Jurkat, Clone E6-1 (cell line): ENCODE data around the gene KLHDC10.
A peak's percentile ranks its signal among the peaks of the same experiment; 100 is the strongest.
"Not testable (repeated sequence)": the region's sequence is repeated elsewhere in the genome, so short reads cannot be mapped to it uniquely, and the experiment has no call there.

Experiments used
- DNase-seq: peaks from one replicate; pipeline ENCODE4 v3.0.0-alpha.2; 2011; ENCODE audit warnings: low read depth, low spot score
- H3K4me3 ChIP-seq: 2 replicates; pipeline ENCODE4 v1.5.1; 2011; ENCODE audit warnings: mild to moderate bottlenecking, low read length, control low read depth, moderate library complexity

The KLHDC10 gene

GRCh38 chr7:130135208-130136205 is 65.2 kb downstream of the KLHDC10 start:
- no peak overlapping the region for H3K4me3 ChIP-seq
- no peak for DNase-seq

GRCh38 chr7:130136579-130137167 is 66.3 kb downstream of the KLHDC10 start:
- H3K4me3 ChIP-seq, result no peak overlapping the region
- peak; percentile 42 for DNase-seq

- H3K4me3 ChIP-seq, result no peak overlapping the region
- no peak for DNase-seq
Measured at GRCh38 chr7:130137207-130137606, 66.9 kb downstream of the KLHDC10 start.

- no peak for DNase-seq
- H3K4me3 ChIP-seq, result no peak overlapping the region
Measured at GRCh38 chr7:130139193-130139960, 69.0 kb downstream of the KLHDC10 start.

- DNase-seq, result no peak
- H3K4me3 ChIP-seq, result no peak overlapping the region
Measured at GRCh38 chr7:130140551-130141160, 70.3 kb downstream of the KLHDC10 start.

GRCh38 chr7:130141161-130141883 is 71.0 kb downstream of the KLHDC10 start:
- no peak for DNase-seq
- no peak overlapping the region for H3K4me3 ChIP-seq

- no peak overlapping the region for H3K4me3 ChIP-seq
- no peak for DNase-seq
Measured at GRCh38 chr7:130141884-130142653, 71.7 kb downstream of the KLHDC10 start.

- DNase-seq, result no peak
- H3K4me3 ChIP-seq, result no peak overlapping the region
Measured at GRCh38 chr7:130142654-130143333, 72.5 kb downstream of the KLHDC10 start.

- no peak for DNase-seq
- H3K4me3 ChIP-seq, result no peak overlapping the region
Measured at GRCh38 chr7:130143334-130143732, 73.0 kb downstream of the KLHDC10 start.

GRCh38 chr7:130143986-130144311 is 73.6 kb downstream of the KLHDC10 start:
- no peak for DNase-seq
- no peak overlapping the region for H3K4me3 ChIP-seq

GRCh38 chr7:130144312-130145171 is 74.2 kb downstream of the KLHDC10 start:
- DNase-seq, result no peak
- H3K4me3 ChIP-seq, result no peak overlapping the region

GRCh38 chr7:130145424-130146100 is 75.2 kb downstream of the KLHDC10 start:
- DNase-seq, result peak; percentile 7
- no peak overlapping the region for H3K4me3 ChIP-seq

GRCh38 chr7:130146142-130146541 is 75.8 kb downstream of the KLHDC10 start:
- not testable (repeated sequence) for H3K4me3 ChIP-seq, DNase-seq

- no peak for DNase-seq
- H3K4me3 ChIP-seq, result no peak overlapping the region
Measured at GRCh38 chr7:130146693-130147405, 76.5 kb downstream of the KLHDC10 start.

- DNase-seq, result no peak
- H3K4me3 ChIP-seq, result no peak overlapping the region
Measured at GRCh38 chr7:130147710-130148325, 77.5 kb downstream of the KLHDC10 start.
